ENCODE results near the gene KCTD7. TPM values are rescaled to one million over a fixed set of nuclear protein-coding genes. Genes with fewer than 3 reads are reported as not detected.
A peak's percentile ranks its signal among the peaks of the same experiment; 100 is the strongest.
"Not testable (repeated sequence)": the region's sequence is repeated elsewhere in the genome, so short reads cannot be mapped to it uniquely, and the experiment has no call there.

The KCTD7 gene
- total RNA-seq: 25.3 TPM

GRCh38 chr7:66628361-66629221 lies at the start of gene KCTD7:
TSS of gene KCTD7 (plus strand) at chr7:66628881. CDS start at chr7:66629065, 184 bp downstream.
- DNase-seq (ENCODE audit: low spot score): peak; percentile 98

GRCh38 chr7:66580380-66580779 lies 48.3 kb upstream of the KCTD7 start:
- DNase-seq (ENCODE audit: low spot score): not testable (repeated sequence)

DNA sequence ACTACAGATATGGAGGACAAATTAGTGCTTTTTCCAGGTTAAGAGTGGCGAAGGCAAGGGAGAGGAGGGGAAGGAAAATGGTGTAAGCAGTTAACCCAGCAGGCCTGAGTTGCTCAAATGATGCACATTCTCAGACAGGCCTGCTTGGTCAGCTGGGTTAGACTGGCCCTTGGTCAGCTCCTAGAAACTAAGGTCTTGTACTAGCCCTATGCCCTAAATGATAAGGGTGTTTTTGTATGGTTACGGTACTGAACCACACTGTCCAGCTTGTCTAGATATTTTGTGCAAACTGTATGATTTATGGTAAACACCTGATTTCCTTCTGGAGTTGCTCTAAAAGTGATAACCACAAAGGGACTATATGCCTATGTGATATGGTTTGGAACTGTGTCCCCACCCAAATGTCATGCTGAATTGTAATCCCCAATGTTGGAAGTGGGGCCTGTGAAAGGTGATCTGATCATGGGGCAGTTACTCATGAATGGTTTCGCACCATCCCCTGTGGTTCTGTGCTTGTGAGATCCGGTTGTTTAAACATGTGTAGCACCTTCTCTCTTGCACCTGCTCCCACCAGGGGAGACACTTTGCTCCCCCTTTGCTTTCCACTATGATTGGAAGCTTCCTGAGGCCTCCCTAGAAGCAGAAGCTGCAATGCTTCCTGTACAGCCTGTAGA lies 45.7 kb upstream of the KCTD7 start:
- DNase-seq (ENCODE audit: low spot score): not testable (repeated sequence)

- no peak for DNase-seq (ENCODE audit: low spot score)
Measured at GRCh38 chr7:66583490-66584110, 45.1 kb upstream of the KCTD7 start.

- DNase-seq (ENCODE audit: low spot score): no peak
Measured at GRCh38 chr7:66586181-66586580, 42.5 kb upstream of the KCTD7 start.

GRCh38 chr7:66588226-66588625 lies 40.5 kb upstream of the KCTD7 start:
- DNase-seq (ENCODE audit: low spot score): not testable (repeated sequence)

- not testable (repeated sequence) for DNase-seq (ENCODE audit: low spot score)
Measured at GRCh38 chr7:66588856-66589570, 39.7 kb upstream of the KCTD7 start.

- DNase-seq (ENCODE audit: low spot score): not testable (repeated sequence)
Measured at GRCh38 chr7:66590302-66591057, 38.2 kb upstream of the KCTD7 start.

DNA sequence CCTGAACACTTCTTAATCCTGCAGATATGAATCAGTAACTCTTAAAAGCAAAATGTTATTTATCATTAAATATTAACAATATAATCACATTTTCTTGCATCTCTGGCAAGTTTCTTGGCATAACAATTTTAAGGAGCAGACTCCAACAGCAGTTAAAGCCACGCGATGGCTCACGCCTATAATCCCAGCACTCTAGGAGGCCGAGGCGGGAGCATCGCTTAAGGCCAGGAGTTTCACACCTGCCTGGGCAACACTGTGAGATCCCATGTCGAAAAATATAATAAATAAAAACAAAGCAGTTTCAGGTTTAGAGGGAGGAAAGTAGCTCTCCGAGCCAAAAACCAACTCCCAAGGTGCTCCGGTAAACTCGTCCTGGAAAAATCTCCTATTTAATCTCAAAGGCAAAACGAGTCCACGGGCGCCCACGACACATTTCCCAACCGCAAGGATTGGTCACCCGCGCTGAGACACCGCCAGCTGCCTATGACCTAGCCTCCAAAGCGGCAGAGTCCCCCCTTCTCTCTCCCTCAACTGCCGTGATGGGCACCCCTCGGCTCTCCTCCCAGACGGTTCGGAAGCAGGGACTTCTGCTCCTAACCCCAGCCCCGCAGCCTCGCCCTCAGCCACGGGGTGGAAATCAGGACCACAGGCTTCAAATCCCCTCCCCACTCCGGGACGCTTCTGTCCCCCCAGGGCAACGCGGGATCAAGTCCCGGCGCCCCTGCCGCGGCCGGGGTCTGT lies 37.5 kb upstream of the KCTD7 start:
- not testable (repeated sequence) for DNase-seq (ENCODE audit: low spot score)

- DNase-seq (ENCODE audit: low spot score): peak; percentile 92
Measured at GRCh38 chr7:66591799-66592596, 36.7 kb upstream of the KCTD7 start.

GRCh38 chr7:66592597-66593146 lies 36.0 kb upstream of the KCTD7 start:
- not testable (repeated sequence) for DNase-seq (ENCODE audit: low spot score)

- DNase-seq (ENCODE audit: low spot score): not testable (repeated sequence)
Measured at GRCh38 chr7:66594082-66594481, 34.6 kb upstream of the KCTD7 start.

GRCh38 chr7:66597461-66597860 lies 31.2 kb upstream of the KCTD7 start:
- no peak for DNase-seq (ENCODE audit: low spot score)

GRCh38 chr7:66602159-66602558 lies 26.5 kb upstream of the KCTD7 start:
- DNase-seq (ENCODE audit: low spot score): no peak

DNA sequence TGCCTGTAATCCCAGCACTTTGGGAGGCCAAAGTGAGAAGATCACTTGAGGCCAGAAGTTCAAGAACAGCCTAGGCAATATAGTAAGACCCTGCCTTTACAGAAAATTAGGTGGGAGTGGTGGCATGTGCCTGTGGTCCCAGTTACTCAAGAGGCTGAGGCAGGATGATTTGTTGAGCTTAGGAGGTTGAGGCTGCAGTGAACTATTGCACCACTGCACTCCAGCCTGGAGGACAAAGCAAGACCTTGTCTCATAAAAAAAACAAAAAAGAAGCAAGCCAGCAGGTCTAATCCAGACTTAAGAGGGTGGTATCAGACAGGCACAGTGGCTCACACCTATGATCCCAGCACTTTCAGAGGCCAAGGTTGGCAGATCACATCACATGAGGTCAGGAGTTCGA lies 24.5 kb upstream of the KCTD7 start:
- DNase-seq (ENCODE audit: low spot score): no peak

GRCh38 chr7:66606540-66607291 lies 22.0 kb upstream of the KCTD7 start:
- DNase-seq (ENCODE audit: low spot score): not testable (repeated sequence)

DNA sequence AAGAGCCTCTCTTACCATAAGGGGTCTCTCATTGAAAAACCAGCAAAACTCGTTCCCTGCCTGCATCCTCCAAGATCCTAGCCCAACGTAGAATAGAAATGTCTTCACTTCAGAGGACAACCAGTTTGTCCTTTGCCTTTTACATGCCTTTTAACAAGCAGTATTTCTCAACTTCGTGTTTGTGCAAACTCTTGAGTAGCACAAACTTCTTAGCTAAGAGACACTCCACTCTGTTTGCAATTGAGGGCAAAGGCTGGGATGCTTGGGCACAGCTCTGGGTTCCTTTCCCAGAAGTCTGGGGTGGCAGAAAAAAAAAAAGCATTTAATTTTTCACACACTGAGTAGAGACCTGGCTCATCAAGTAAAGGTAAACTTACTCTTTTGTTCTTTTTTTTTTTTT lies 19.5 kb upstream of the KCTD7 start:
- no peak for DNase-seq (ENCODE audit: low spot score)

DNA sequence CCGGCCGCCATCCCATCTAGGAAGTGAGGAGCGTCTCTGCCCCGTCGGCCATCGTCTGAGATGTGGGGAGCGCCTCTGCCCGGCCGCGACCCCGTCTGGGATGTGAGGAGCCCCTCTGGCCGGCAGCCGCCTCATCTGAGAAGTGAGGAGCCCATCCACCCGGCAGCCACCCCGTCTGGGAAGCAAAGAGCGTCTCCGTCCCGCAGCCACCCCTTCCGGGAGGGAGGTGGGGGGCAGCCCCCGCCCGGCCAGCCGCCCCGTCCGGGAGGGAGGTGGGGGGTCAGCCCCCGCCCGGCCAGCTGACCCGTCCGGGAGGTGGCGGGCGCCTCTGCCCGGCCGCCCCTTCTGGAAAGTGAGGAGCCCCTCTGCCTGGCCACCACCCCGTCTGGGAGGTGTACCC lies 14.1 kb upstream of the KCTD7 start:
- DNase-seq (ENCODE audit: low spot score): not testable (repeated sequence)
